NCI-H2227 treated with DMSO at 0.1 percent for 48 hours (cell line): Measurements from ENCODE around the gene UBE2Q2.

Source experiments
- DNase-seq: peaks from one replicate; lab custom pipeline; 2025; lab: John Stamatoyannopoulos, UW

UBE2Q2 gene

DNA sequence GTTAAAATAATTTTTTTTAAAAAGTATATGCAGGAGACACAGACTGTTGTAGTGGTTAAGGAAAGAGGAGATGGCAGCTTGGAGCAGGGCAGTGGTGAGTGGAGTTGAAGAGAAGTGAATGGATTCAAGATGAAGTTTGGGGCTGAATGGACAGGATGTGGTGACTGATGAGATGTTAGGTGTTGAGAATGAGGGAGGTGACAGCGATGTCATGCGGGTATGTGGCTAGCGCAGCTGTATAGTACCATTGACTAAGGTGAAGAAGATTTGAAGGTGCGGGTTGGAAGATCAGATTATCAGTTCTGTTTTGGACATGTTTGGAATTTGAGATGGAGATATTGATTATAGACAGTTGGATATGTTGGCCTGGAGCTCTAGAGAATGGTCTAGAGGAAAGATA, 80.5 kb downstream of the UBE2Q2 start:
- DNase-seq = no peak

DNA sequence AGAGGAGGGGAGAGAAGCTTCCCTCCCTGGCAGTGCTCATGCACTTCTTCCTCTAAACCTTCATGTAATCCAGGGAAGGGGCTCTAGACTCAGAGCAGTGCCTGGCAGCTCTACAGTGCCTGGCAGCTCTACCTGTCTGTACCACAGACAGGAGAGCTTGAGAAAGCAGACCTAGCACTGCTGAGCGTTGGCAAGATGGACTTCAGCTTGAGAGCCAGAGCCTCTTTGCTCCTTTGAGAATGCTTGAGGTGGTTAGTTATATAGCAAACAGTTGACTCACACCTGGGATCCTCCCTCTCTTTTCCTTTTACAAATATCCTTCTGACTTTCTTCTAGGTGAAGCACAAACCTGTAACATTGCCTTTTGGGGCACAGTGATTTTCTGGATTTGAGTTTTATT, 81.3 kb downstream of the UBE2Q2 start:
- no peak for DNase-seq

GRCh38 chr15:75925440-75925839, 82.2 kb downstream of the UBE2Q2 start:
- no peak for DNase-seq

DNA sequence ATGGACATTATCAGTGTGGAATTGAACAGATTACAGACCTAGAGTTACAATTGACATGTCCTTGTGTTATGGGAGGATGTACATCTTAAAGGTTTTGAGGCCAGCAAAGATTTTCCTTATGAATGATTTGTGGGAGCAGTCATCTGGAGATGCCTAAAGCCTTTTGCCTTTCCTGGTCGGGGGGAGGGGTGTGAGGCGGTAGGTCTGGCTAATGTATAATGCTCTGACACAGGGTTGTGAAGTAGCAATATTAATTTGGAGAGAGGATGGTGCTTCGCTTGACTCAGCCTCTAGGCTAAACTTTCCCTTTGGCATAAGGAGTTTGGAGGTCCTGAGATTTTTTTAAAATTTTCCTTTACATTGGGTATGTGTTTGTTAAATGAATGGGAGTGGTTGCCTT, 83.7 kb downstream of the UBE2Q2 start:
- no peak for DNase-seq

- DNase-seq = no peak
Measured at GRCh38 chr15:75927601-75928000, 84.4 kb downstream of the UBE2Q2 start.

DNA sequence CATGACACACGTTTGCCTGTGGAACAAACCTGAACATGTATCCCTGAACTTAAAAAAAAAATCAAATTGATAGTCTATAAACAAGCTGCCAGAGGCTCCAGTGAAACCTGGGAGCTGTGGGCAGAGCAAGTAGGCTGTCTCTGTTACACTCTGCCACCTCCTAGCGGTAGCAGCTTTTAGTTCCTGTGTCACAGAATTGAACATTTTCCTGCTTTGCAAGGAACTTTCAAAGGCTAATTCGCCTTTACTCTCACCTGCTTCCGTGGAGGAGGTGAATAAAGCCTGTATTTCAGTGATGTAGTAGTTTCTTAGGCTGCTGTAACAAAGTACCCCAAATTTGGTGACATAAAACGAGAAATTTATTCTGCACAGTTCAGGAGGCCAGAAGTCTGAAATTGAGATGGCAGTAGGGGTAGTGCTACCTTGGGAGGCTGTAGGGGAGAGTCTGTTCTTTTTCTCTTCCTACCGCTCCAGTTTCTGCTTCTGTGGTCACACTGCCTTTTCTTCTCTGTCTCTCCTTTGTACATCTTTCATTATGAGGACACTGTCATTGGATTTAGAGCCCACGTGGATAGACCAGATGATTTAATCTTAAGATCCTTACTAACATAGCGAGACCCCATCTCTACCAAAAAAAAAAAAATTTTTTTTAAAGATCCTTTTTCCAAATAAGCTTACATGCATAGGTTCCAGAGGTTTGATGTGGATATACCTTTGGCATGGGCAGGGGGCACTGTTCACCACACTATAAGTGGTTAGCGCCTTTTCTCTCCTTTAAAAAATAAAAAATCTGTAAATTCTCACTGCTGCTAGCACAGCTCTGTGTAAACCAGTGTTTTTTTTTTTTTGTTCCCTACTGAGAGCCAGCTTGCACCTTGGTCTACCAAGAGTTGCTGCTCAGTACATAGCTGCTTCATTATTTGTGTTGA, 85.7 kb downstream of the UBE2Q2 start:
- DNase-seq = peak; percentile 6

- DNase-seq = peak; percentile 9
Measured at GRCh38 chr15:75929799-75930565, 86.7 kb downstream of the UBE2Q2 start.

DNA sequence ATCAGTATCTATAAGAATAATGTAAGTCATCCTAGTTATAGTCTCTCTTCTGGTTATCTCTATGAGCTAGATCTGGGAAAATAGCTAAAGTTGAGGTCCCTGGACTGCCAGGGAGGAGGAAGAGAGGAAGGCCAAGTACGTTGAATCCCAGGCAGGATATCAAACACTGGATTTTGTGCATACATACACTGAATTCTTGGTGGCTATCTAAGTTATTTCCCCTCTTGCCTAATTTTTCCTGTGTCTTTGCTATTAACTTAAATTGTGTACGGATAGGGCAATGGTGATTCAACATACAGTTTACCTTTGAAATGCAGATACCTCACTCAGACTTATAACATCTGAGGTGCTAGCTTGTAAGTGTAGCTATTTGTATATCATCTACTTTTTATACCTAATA, 87.6 kb downstream of the UBE2Q2 start:
- no peak for DNase-seq

GRCh38 chr15:75942464-75942863, 99.2 kb downstream of the UBE2Q2 start:
- no peak for DNase-seq

GRCh38 chr15:75943246-75943645, 100.0 kb downstream of the UBE2Q2 start:
- no peak for DNase-seq

DNA sequence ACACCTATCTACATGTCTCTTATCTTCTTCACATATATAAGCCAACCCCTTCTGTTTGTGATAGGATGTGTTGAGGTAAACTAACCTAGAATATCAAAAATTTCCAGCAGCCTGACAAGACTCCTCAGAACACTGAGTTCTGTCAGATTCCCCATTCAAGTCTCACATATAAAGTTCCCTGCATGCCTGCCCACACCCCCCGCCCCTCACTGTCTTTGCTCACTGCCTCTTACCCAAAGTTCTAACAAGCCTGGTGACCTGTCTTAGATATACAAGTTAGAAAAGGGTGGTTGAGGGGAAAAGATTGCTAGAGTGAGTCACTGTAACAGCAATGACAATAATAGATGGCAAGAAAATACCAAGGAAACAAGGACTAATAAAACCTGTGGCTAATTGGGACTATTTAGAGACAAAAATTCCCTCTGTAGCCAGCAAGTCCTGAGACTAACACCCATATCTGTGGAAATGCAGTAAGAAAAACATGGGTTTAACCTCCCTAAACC, 100.5 kb downstream of the UBE2Q2 start:
- no peak for DNase-seq

DNA sequence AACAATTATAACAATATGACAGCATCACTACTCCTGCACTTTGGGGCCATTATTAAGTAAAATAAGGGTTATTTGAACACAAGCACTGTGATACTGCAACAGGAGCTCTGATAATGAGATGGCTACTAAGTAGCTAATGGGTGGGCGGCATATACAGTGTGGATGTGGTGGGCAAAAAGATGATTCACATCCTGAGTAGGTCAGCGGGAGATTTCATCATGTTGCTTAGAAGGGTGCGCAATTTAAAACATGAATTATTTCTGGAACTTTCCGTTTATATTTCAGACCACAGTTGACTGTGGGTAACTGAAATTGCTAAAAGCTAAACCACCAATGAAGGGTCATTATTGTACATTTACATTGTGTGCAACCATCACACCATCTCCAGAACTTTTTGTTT, 102.7 kb downstream of the UBE2Q2 start:
- no peak for DNase-seq

DNA sequence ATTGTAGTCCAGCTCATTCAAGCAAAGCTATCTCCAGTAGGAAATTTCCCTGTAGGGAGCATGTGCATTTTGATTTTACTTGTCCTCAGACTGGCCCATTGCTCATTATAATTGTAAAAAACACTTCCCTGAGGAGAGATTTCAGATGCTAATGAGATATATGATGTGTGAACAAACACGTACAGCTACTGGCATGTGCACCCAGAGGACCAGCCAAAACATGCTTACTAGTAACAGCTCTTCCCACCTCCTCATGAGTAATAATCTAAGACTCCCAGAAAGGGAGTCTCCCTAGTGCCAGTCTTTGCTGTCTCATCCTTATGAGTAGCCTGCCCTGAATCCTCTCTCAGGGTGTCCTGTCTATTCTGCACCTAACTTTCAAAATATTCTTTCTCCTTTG, 103.8 kb downstream of the UBE2Q2 start:
- no peak for DNase-seq

DNA sequence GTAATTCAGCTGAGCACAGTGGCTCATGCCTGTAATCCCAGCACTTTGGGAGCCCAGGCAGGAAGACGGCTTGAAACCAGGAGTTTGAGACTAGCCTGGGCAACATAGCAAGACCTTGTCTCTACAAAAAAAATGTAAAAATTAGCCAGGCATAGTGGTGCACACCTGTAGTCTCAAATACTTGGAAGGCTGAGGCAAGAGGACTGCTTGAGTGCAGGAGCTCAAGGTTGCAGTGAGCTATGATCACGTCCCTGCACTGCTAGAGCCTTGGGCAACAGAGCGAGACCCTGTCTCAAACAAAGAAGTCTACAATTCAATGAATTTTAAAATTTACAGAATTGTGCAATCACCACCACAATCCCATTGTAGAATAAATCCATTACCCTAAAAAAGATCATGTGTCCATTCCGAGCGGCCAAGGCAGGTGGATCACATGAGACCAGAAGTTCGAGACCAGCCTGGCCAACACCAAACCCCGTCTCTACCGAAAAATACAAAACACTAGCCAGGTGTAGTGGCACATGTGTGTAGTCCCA, 105.6 kb downstream of the UBE2Q2 start:
- DNase-seq = no peak
